Mucosa of stomach (tissue), 1 donor: ENCODE measurements around the gene GOLGA6D.
"Not testable (repeated sequence)": the region's sequence is repeated elsewhere in the genome, so short reads cannot be mapped to it uniquely, and the experiment has no call there.

Experiments used
- H3K27me3 ChIP-seq: one replicate; pipeline ENCODE4 v1.7.0; 2013; ENCODE audit warnings: mild to moderate bottlenecking, low read length; ENCODE audit not compliant: control insufficient read depth, insufficient read depth
- H3K36me3 ChIP-seq: one replicate; pipeline ENCODE4 v1.7.0; 2013; ENCODE audit warnings: low read length; ENCODE audit not compliant: control insufficient read depth, insufficient read depth
- H3K4me1 ChIP-seq: one replicate; pipeline ENCODE4 v1.7.0; 2013; ENCODE audit warnings: mild to moderate bottlenecking, low read length; ENCODE audit not compliant: control insufficient read depth, insufficient read depth
- H3K4me3 ChIP-seq: one replicate; pipeline ENCODE4 v1.7.0; 2013; ENCODE audit warnings: low read length
- H3K9ac ChIP-seq: one replicate; pipeline ENCODE4 v1.7.0; 2013; ENCODE audit warnings: mild to moderate bottlenecking, low read length, moderate library complexity
- H3K9me3 ChIP-seq: one replicate; pipeline ENCODE4 v1.7.0; 2013; ENCODE audit warnings: mild to moderate bottlenecking, low read length, moderate library complexity; ENCODE audit not compliant: control insufficient read depth
- donor health status: Pancreatic carcinoma.

Gene GOLGA6D

GRCh38 chr15:75300026-75300425, 17.4 kb downstream of the GOLGA6D start:
- not testable (repeated sequence) for H3K9ac ChIP-seq, H3K27me3 ChIP-seq, H3K36me3 ChIP-seq, H3K4me1 ChIP-seq, H3K9me3 ChIP-seq, H3K4me3 ChIP-seq

- H3K9ac ChIP-seq = no peak overlapping the region
These were observed 19.7 kb downstream of the GOLGA6D start for GRCh38 chr15:75302318-75302717.

GRCh38 chr15:75302753-75303152, 20.1 kb downstream of the GOLGA6D start:
- H3K27me3 ChIP-seq, H3K9ac ChIP-seq, H3K9me3 ChIP-seq, H3K4me3 ChIP-seq, H3K36me3 ChIP-seq, H3K4me1 ChIP-seq: not testable (repeated sequence)

More at GRCh38 chr15:75302318-75302717, 19.7 kb downstream of the GOLGA6D start:
- Histone ChIP-seq H3K9me3 (no peaks in the 10 kb centered on the region), H3K4me1 (no peaks in the 10 kb centered on the region), H3K4me3 (no peak overlapping the region), H3K36me3 (no peaks in the 10 kb centered on the region), H3K27me3 (no peaks in the 10 kb centered on the region)

- Histone ChIP-seq H3K9ac (no peak overlapping the region), H3K36me3 (no peaks in the 10 kb centered on the region), H3K4me3 (no peak overlapping the region), H3K9me3 (no peaks in the 10 kb centered on the region), H3K4me1 (peaks cover 4% of the 10 kb centered on the region), H3K27me3 (no peaks in the 10 kb centered on the region)
These were observed 23.6 kb downstream of the GOLGA6D start for GRCh38 chr15:75306188-75306587.

- Histone ChIP-seq H3K4me3 (no peak overlapping the region), H3K4me1 (peaks cover 4% of the 10 kb centered on the region), H3K9me3 (no peaks in the 10 kb centered on the region), H3K36me3 (no peaks in the 10 kb centered on the region), H3K9ac (no peak overlapping the region), H3K27me3 (no peaks in the 10 kb centered on the region)
These were observed 25.2 kb downstream of the GOLGA6D start for GRCh38 chr15:75307778-75308390.

GRCh38 chr15:75309711-75310110, 27.1 kb downstream of the GOLGA6D start:
- H3K4me3 ChIP-seq = no peak overlapping the region
- no peak overlapping the region for H3K9ac ChIP-seq
- H3K9me3 ChIP-seq = no peaks in the 10 kb centered on the region
- no peaks in the 10 kb centered on the region for H3K36me3 ChIP-seq
- H3K27me3 ChIP-seq = no peaks in the 10 kb centered on the region
- peaks cover 4% of the 10 kb centered on the region for H3K4me1 ChIP-seq

GRCh38 chr15:75312548-75312947, 29.9 kb downstream of the GOLGA6D start:
- H3K36me3 ChIP-seq, H3K27me3 ChIP-seq, H3K9ac ChIP-seq, H3K4me3 ChIP-seq, H3K9me3 ChIP-seq, H3K4me1 ChIP-seq: not testable (repeated sequence)

- no peaks in the 10 kb centered on the region for H3K4me1 ChIP-seq
- no peaks in the 10 kb centered on the region for H3K9me3 ChIP-seq
- no peak overlapping the region for H3K4me3 ChIP-seq
- no peaks in the 10 kb centered on the region for H3K27me3 ChIP-seq
- no peak overlapping the region for H3K9ac ChIP-seq
- no peaks in the 10 kb centered on the region for H3K36me3 ChIP-seq
These were observed 30.6 kb downstream of the GOLGA6D start for GRCh38 chr15:75313116-75313845.

- Histone ChIP-seq H3K36me3 (no peaks in the 10 kb centered on the region), H3K27me3 (no peaks in the 10 kb centered on the region), H3K4me3 (no peak overlapping the region), H3K9me3 (no peaks in the 10 kb centered on the region), H3K9ac (no peak overlapping the region), H3K4me1 (no peaks in the 10 kb centered on the region)
These were observed 32.1 kb downstream of the GOLGA6D start for GRCh38 chr15:75314552-75315290.

- not testable (repeated sequence) for H3K9ac ChIP-seq, H3K27me3 ChIP-seq, H3K4me3 ChIP-seq, H3K36me3 ChIP-seq, H3K9me3 ChIP-seq, H3K4me1 ChIP-seq
These were observed 36.7 kb downstream of the GOLGA6D start for GRCh38 chr15:75319231-75319897.

GRCh38 chr15:75321711-75322110, 39.1 kb downstream of the GOLGA6D start:
- H3K27me3 ChIP-seq = no peaks in the 10 kb centered on the region
- H3K4me3 ChIP-seq = no peak overlapping the region
- no peaks in the 10 kb centered on the region for H3K36me3 ChIP-seq
- no peaks in the 10 kb centered on the region for H3K4me1 ChIP-seq
- H3K9ac ChIP-seq = no peak overlapping the region
- no peaks in the 10 kb centered on the region for H3K9me3 ChIP-seq

GRCh38 chr15:75325922-75326321, 43.3 kb downstream of the GOLGA6D start:
- H3K9me3 ChIP-seq = no peaks in the 10 kb centered on the region
- no peaks in the 10 kb centered on the region for H3K27me3 ChIP-seq

More at GRCh38 chr15:75325922-75326321, 43.3 kb downstream of the GOLGA6D start:
- Histone ChIP-seq H3K36me3 (no peaks in the 10 kb centered on the region), H3K9ac (no peak overlapping the region), H3K4me1 (no peaks in the 10 kb centered on the region), H3K4me3 (no peak overlapping the region)
